ENCODE data around the gene CMTR1.
A peak's percentile ranks its signal among the peaks of the same experiment; 100 is the strongest.
"Not testable (repeated sequence)": the region's sequence is repeated elsewhere in the genome, so short reads cannot be mapped to it uniquely, and the experiment has no call there.

Gene CMTR1, protein sequence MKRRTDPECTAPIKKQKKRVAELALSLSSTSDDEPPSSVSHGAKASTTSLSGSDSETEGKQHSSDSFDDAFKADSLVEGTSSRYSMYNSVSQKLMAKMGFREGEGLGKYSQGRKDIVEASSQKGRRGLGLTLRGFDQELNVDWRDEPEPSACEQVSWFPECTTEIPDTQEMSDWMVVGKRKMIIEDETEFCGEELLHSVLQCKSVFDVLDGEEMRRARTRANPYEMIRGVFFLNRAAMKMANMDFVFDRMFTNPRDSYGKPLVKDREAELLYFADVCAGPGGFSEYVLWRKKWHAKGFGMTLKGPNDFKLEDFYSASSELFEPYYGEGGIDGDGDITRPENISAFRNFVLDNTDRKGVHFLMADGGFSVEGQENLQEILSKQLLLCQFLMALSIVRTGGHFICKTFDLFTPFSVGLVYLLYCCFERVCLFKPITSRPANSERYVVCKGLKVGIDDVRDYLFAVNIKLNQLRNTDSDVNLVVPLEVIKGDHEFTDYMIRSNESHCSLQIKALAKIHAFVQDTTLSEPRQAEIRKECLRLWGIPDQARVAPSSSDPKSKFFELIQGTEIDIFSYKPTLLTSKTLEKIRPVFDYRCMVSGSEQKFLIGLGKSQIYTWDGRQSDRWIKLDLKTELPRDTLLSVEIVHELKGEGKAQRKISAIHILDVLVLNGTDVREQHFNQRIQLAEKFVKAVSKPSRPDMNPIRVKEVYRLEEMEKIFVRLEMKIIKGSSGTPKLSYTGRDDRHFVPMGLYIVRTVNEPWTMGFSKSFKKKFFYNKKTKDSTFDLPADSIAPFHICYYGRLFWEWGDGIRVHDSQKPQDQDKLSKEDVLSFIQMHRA

DNA sequence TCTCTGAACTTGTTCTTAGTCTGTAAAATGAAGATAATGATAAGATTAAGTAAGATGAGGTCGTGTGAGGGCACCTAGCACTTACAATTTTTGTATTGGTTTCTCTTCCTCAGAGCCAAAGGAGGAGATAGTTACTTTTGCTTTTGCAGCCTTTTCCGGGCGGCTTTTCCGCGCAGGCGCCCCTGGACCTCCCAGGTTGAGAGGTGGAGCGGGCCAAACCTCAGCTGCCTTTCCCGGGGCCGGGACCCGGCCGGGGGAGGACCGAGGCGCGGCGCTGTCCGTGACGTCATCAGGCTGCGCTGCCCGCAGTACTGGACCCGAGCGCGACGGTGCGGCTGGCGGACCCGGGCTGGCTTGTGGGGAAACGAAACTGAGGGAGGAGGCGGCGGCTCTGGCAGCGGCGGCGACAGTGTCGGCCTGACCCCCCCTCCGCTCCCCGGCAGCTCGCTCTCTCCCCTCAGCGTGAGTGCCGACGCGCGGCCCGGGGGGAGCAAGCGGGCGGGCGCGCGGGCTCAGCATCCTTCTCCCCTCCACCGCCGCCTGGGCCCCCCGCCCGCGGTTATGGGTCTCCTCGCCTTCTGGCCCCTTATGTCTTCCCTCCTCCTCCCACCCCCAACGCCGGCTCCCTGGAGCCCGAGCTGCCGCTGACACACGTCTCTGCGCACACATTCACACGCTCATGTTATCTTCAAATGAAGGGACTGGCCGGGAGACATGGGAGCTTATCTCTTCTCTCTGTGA, at the start of gene CMTR1:
TSS of gene CMTR1 (plus strand) at position 306 of the 741 bp plus-strand sequence. CDS start 2,409 bp downstream, outside the sequence.
- peak; percentile 94 for DNase-seq (ENCODE audit: low read depth in 2 of 2)

DNA sequence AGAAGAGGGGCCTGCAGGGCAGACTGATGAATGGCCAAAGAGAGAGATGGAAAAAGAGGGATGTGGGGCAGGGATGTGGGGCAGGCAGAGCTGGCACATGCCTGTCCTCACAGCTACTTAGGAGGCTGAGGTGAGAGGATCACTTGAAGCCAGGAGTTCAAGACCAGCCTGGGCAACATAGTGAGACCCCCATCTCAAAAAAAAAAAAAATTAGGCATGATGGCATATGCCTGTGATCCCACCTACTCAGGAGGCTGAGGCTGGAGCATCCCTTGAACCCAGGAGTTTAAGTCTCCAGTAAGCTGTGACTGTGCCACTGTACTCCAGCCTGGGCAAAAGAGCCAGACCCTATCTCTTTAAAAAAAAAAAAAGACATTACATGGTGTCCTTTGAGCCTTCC, 44.4 kb upstream of the CMTR1 start:
- no peak for DNase-seq (ENCODE audit: low read depth in 2 of 2)

GRCh38 chr6:37389857-37390256, 43.2 kb upstream of the CMTR1 start:
- no peak for DNase-seq (ENCODE audit: low read depth in 2 of 2)

- no peak for DNase-seq (ENCODE audit: low read depth in 2 of 2)
Observed at GRCh38 chr6:37391120-37391519, 41.9 kb upstream of the CMTR1 start.

DNA sequence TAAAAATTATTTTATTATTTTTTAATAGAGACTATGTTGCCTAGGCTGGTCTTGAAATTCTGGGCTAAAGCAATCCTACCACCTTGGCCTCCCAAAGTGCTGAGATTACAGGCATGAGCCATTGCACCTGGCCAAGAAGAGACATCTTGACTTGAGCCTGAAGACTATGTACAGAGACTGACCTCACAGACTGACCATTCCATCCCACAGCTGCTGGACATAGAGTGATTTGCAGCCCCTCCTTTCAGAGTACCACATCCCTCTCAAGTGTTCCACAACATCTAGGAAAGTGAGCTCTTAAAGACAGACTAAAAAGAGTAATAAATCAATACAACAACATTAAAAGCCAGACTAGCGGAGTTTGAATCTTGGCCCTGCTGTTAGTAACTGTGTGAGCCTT, 40.2 kb upstream of the CMTR1 start:
- no peak for DNase-seq (ENCODE audit: low read depth in 2 of 2)

DNA sequence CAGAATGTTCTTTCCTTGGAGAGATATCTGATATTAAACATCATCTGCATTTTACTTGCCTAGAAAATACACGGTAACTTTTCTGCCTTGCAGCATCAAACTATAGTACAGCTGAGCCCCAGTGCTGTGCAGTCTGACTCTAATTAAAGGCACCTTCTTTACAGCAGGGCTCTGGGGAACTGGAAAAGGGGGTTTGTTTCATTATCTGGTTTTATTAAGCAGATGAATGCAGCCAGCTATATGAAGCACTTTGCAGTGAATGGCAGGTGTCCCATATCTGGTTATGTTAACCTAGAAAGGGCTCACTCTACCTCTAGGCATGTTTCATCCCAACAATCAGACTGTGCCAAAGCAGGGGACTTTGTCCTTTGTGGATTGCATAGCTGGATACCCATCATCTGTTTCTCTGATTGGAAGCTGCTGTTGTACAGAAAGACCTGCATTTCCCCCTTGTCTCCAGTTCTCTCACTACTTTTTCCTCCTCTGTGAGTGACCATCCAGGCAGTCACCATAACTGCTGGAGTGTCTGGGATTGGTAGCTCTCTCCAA, 39.6 kb upstream of the CMTR1 start:
- DNase-seq (ENCODE audit: low read depth in 2 of 2): no peak

DNA sequence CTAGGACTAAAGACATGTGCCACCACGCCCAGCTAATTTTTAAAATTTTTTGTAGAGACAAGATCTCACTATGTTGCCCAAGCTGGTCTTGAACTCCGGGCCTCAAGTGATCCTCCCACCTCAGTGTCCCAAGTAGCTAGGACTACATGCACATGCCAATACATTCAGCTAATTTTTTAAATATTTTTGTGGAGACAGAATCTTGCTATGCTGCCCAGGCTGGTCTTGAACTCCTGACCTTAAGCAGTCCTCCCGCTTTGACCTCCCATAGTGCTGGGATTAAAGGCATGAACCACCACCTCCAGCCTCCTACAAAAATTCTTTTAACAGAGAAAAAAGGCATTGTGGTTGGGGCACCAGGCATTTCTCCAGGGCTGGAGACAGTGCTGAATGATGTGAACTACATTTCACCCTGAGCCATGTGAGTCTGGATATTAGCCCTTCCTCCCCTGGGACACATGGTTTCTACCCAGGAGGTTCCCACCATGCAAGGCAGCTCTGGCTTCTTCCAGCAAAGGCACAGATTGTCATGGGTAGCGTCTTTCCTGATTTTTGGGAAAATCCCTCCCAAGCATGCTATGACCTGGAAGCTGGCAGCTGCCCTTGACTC, 36.3 kb upstream of the CMTR1 start:
- no peak for DNase-seq (ENCODE audit: low read depth in 2 of 2)

- DNase-seq (ENCODE audit: low read depth in 2 of 2): no peak
Observed at GRCh38 chr6:37399131-37399530, 33.9 kb upstream of the CMTR1 start.

GRCh38 chr6:37399795-37400490, 33.1 kb upstream of the CMTR1 start:
- DNase-seq (ENCODE audit: low read depth in 2 of 2): no peak

DNA sequence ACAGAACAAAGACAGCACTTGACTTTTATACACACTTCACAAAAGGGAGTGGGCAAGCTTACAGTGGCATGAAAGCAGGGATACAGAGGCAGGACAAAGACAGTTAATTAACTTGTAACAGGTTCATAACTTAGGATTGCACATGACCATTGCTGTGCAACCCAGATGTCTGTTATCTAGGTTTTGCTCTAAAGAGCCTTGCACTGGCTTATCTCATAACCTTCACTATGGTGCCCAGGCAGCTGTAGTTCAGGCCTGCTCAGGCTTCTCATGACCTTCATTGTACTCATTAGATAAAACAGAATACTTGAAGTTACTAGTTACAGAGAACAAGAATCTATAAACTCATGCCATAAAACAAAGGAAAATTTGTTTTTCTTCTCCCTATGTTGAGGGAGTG, 31.4 kb upstream of the CMTR1 start:
- DNase-seq (ENCODE audit: low read depth in 2 of 2): not testable (repeated sequence)

GRCh38 chr6:37406726-37407341, 26.2 kb upstream of the CMTR1 start:
- no peak for DNase-seq (ENCODE audit: low read depth in 2 of 2)

GRCh38 chr6:37407948-37408347, 25.1 kb upstream of the CMTR1 start:
- no peak for DNase-seq (ENCODE audit: low read depth in 2 of 2)

- no peak for DNase-seq (ENCODE audit: low read depth in 2 of 2)
Observed at GRCh38 chr6:37409501-37409900, 23.5 kb upstream of the CMTR1 start.

GRCh38 chr6:37417393-37417792, 15.6 kb upstream of the CMTR1 start:
- no peak for DNase-seq (ENCODE audit: low read depth in 2 of 2)

DNA sequence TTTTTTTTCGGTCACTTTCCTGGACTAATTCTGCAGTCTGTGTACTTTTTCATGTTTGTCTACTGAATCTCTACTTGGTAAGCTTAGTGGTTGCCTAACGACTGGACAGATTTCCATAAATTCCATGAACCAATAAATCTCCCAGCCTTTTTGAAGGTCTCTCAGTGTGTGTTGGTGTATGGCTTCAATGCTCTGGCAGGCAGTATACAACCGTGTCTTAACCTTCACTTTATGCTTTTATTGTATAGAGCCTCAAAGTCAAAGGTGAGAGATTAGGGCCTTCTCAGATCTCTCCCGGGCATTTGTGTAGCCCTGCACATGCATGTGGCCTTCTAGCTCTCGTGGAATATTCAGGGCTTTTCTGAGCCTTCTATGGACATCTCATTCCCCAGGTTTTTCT, 14.3 kb upstream of the CMTR1 start:
- no peak for DNase-seq (ENCODE audit: low read depth in 2 of 2)

DNA sequence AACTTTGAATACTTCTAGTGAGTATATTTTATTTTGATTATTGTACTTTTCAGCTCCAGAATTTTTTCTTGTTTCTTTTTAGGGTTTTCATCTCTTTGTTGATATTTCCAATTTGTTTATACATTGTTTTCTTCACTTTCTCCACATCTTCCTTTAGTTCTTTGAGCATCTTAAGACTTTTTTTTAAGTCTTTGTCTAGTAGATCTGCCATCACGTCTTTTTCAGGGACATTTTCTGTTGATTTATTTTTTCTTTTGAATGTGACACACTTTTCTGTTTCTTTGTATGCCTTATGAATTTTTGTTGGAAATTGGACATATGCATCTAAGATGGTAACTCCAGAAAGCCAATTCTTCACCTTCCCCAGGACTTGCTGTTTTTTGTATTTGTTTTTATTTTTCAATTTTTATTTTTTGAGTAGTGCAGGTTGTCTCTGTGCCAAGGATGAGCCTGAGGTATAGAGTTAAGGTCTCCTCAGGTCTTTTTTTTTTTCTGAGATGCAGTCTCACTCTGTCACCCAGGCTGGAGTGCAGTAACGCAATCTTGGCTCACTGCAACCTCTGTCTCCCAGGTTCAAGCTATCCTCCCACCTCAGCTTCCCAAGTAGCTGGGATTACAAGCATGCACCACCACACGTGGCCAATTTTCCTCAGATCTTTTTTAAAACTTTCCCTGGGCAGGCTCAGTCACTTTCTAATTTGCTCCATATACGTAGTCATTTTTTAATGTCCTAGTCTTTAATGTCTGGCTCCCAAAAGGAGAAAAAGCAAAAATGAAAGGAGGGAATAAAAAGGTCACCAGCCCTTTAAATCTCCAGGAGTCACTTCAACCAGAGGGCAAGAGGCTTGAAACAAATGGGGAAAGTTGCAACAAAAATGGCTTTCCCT, 6.7 kb upstream of the CMTR1 start:
- DNase-seq (ENCODE audit: low read depth in 2 of 2): no peak

- no peak for DNase-seq (ENCODE audit: low read depth in 2 of 2)
Observed at GRCh38 chr6:37426945-37427510, 6.0 kb upstream of the CMTR1 start.

- DNase-seq (ENCODE audit: low read depth in 2 of 2): no peak
Observed at GRCh38 chr6:37429352-37429750, 3.7 kb upstream of the CMTR1 start.

- DNase-seq (ENCODE audit: low read depth in 2 of 2): no peak
Observed at GRCh38 chr6:37432590-37432915, 468 bp upstream of the CMTR1 start.

All from activated CD4-positive, alpha-beta T cell treated with anti-CD3 and anti-CD28 coated beads for 24 hours (primary cell).